Uterus (tissue), 4 donors: Measurements from ENCODE around the gene ALG11. TPM values are rescaled to one million over a fixed set of nuclear protein-coding genes. Genes with fewer than 3 reads are reported as not detected.

ENCODE experiments used
- DNase-seq, 2 donors: peaks; one replicate each; pipeline ENCODE4 v3.0.0-alpha.2; 2019 to 2020
- H3K27ac ChIP-seq, 2 donors: fragments of 200-600 bp; sonication (generic); 1 replicate in 1 of 2; 2 replicates in 1 of 2; pipeline ENCODE4 v1.5.1; 2016 to 2018
- H3K27me3 ChIP-seq, 2 donors: fragments of 200-600 bp; sonication (generic); one replicate each; pipeline ENCODE4 v1.5.1; 2018 to 2019; ENCODE audit warnings: control low read depth in 1 of 2
- H3K36me3 ChIP-seq, 2 donors: fragments of 200-600 bp; sonication (generic); one replicate each; pipeline ENCODE4 v1.5.1; 2019; ENCODE audit warnings: control low read depth in 1 of 2
- H3K4me1 ChIP-seq, 2 donors: fragments of 200-600 bp; sonication (generic); one replicate each; pipeline ENCODE4 v1.5.1; 2018 to 2019; ENCODE audit warnings: control low read depth in 1 of 2
- H3K4me3 ChIP-seq, 2 donors: fragments of 200-600 bp; sonication (generic); 1 replicate in 1 of 2; 2 replicates in 1 of 2; pipeline ENCODE4 v1.5.1; 2018 to 2019; ENCODE audit warnings: mild to moderate bottlenecking in 1 of 2
- H3K9me3 ChIP-seq, 2 donors: fragments of 200-600 bp; sonication (generic); one replicate each; pipeline ENCODE4 v1.5.1; 2019; ENCODE audit warnings: control low read depth in 1 of 2
- POLR2A ChIP-seq, 2 donors: fragments of 450-650 bp; IDR thresholded peaks; one replicate each; pipeline ENCODE4 v1.6.1; 2016; ENCODE audit warnings: antibody characterized with exemption in 2 of 2, mild to moderate bottlenecking in 1 of 2, moderate library complexity in 1 of 2
- intact Hi-C: fragments of 100-400 bp; cut with DNase I; formaldehyde crosslinking; loops from one replicate; pipeline ENCODE4 v1.15.1; 2023; ENCODE audit warnings: low total_unique reads
- total RNA-seq, 4 donors: library from RNA; depleted of rRNA in 3 of 4; stranded (reverse); fragments of >200 nt in 3 of 4; gene quantifications; one replicate each; pipeline versions ENCODE4 v1.1.0 to v1.2.4, GENCODE V29; 2014 to 2023
- TF ChIP-seq, protein P1 (sequence below), 4 experiments: fragments of 200-600 bp in 2 of 4; fragments of 450-650 bp in 2 of 4; sonication (generic) in 2 of 4; IDR thresholded peaks; one replicate each; pipeline ENCODE4 v1.5.1; 2016 to 2019; ENCODE audit warnings: antibody characterized with exemption in 4 of 4, mild to moderate bottlenecking in 2 of 4, moderate library complexity in 1 of 4
- donor health status: DM: yes; HTN: yes; CAD: no.

The ALG11 gene, protein sequence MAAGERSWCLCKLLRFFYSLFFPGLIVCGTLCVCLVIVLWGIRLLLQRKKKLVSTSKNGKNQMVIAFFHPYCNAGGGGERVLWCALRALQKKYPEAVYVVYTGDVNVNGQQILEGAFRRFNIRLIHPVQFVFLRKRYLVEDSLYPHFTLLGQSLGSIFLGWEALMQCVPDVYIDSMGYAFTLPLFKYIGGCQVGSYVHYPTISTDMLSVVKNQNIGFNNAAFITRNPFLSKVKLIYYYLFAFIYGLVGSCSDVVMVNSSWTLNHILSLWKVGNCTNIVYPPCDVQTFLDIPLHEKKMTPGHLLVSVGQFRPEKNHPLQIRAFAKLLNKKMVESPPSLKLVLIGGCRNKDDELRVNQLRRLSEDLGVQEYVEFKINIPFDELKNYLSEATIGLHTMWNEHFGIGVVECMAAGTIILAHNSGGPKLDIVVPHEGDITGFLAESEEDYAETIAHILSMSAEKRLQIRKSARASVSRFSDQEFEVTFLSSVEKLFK
- total RNA-seq = 10 to 100 TPM in 3 of 4 donors, 1 to 10 TPM in 1; 5.0 to 68.9 (median 28.8) TPM

DNA sequence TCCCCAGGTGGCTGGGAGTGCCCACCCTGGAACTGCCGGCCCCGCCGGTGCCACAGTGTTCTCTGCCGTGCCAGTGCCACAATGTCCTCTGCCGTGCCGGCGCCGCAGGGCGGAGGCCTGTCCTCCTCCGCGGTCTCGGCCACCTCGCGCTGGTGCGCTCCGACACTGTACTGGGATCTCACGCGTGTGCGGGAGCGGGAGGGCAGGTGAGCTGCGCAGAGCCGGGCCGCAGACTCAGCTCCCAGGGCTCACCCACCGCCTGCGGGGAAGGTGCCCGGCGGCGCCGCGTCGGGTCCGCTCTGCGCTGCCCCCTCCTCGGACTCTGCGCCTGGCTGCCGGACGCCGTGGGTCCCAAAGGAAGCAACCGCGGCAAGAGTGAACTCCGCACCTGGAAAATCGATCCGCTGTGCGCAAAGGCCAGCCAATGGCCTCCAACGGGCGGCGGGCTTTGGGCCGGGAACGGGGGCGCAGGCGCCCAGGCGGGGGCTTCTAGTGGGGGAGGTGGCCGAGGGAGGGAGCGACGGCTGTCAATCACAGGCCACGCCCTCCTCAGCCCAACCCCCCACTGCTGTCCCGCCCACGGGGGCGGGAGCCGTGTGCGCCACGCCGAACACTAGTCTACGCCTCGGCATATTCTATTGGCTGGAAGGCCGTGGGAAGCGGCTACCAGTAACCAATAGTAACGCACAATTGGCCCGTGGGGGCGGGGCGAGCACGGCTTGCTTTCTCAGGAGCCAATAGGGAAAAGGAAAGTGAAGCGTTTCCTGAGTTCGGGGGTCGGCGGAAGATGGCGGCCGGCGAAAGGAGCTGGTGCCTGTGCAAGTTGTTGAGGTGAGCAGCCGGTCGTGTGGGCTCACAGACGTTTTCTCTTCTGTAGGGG is at the start of gene ALG11:
Gene ALG11, plus strand, starts transcription at position 767 of the 880 bp plus-strand sequence. Its CDS starts 21 bp downstream, at position 788.
- peak within 1 kb of the TSS; percentile 76 to 83 for H3K27ac ChIP-seq
- H3K27me3 ChIP-seq = no peaks in the 10 kb centered on the region
- H3K4me3 ChIP-seq = peak within 1 kb of the TSS; percentile 85 to 91
- H3K36me3 ChIP-seq = no peaks in the 10 kb centered on the region
- H3K9me3 ChIP-seq = no peaks in the 10 kb centered on the region
- peaks cover 0 to 5% of the 10 kb centered on the region in 2 donors for H3K4me1 ChIP-seq
- intact Hi-C loops = no loop called here
- peak; percentile 99 to 100 for DNase-seq
- TF ChIP-seq, protein P1, sequence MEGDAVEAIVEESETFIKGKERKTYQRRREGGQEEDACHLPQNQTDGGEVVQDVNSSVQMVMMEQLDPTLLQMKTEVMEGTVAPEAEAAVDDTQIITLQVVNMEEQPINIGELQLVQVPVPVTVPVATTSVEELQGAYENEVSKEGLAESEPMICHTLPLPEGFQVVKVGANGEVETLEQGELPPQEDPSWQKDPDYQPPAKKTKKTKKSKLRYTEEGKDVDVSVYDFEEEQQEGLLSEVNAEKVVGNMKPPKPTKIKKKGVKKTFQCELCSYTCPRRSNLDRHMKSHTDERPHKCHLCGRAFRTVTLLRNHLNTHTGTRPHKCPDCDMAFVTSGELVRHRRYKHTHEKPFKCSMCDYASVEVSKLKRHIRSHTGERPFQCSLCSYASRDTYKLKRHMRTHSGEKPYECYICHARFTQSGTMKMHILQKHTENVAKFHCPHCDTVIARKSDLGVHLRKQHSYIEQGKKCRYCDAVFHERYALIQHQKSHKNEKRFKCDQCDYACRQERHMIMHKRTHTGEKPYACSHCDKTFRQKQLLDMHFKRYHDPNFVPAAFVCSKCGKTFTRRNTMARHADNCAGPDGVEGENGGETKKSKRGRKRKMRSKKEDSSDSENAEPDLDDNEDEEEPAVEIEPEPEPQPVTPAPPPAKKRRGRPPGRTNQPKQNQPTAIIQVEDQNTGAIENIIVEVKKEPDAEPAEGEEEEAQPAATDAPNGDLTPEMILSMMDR (IDR thresholded peaks at IDR 0.05) = no peak
- TF ChIP-seq POLR2A (IDR thresholded peaks at IDR 0.05) = peak in 1 of 2 donors; percentile 42

DNA sequence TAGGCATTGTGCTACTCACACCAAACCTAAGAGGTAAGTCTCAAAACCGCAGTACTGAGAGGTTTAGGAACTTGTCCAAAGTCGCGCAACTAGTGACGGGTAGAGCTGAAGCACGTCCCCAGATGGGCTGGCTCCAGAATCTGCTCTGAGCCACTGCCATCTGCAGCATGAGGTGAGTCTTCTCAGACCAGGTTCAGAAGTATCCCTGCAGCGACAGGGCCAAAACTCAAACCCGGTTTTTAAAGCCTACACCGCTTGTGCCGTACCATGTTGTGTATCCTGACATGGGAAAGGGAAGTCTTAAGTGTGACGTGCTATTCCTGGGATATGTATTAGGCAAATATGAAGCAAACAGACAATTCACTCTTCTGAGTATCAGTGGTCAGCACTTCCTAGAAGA is 46.0 kb upstream of the ALG11 start:
- H3K36me3 ChIP-seq = no peaks in the 10 kb centered on the region
- H3K4me3 ChIP-seq = no peak overlapping the region
- no peak overlapping the region for H3K27ac ChIP-seq
- no peak for DNase-seq
- intact Hi-C loops = no loop called here
- no peak for TF ChIP-seq POLR2A (IDR thresholded peaks at IDR 0.05)
- TF ChIP-seq, protein P1 (IDR thresholded peaks at IDR 0.05) = no peak
- H3K9me3 ChIP-seq = no peaks in the 10 kb centered on the region
- no peaks in the 10 kb centered on the region for H3K27me3 ChIP-seq
- H3K4me1 ChIP-seq = no peaks in the 10 kb centered on the region

DNA sequence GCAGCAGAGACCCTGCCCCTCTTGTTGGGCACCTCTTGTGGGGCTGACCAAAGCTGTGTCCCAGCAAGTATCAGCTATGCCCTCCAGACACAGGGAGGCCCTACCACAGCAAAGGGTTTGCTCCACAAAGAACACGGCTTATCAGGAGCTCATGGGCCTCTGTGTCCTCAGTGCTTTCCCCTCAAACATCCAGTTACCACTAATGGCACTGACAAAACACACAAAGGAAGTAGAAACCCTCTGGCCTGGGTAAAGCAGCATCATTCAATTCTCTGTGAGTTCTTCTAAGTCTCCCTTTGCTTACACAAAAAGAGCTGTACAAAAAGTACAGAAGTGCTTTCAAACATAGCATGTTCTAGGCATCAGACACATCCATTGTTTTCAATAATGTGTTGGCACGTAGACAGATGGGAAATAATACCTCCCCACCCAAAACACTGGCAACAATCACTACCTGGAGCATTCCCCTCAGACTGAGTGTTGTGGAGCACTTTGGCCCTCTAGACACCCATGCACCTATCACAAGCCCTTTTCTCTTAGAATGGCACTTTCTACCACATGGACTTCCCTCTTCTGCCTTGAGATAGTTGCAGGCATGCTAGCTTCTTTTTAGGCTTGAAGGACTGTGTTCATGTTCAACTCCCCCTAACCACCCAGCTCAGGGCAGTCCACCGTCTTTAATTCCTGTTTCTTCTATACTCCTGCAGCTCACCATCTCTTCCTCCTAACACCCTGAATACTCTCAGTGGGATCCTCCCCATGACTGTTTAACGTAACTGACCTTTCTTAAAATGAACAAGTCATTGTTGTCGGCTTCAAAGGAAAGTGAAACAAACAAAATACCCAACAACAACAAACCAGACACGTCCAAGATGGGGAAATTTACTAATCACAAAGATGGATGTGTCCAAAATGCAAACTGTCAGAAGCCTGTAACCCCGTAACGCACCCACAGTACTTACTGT is 44.4 kb upstream of the ALG11 start:
- peak overlapping the region in 1 of 2 donors; percentile 33 for H3K27ac ChIP-seq
- H3K36me3 ChIP-seq = no peaks in the 10 kb centered on the region
- H3K27me3 ChIP-seq = no peaks in the 10 kb centered on the region
- DNase-seq = no peak
- H3K4me1 ChIP-seq = no peaks in the 10 kb centered on the region
- H3K9me3 ChIP-seq = no peaks in the 10 kb centered on the region
- H3K4me3 ChIP-seq = no peak overlapping the region
- intact Hi-C loops = no loop called here
- TF ChIP-seq, protein P1 (IDR thresholded peaks at IDR 0.05) = no peak
- no peak for TF ChIP-seq POLR2A (IDR thresholded peaks at IDR 0.05)

DNA sequence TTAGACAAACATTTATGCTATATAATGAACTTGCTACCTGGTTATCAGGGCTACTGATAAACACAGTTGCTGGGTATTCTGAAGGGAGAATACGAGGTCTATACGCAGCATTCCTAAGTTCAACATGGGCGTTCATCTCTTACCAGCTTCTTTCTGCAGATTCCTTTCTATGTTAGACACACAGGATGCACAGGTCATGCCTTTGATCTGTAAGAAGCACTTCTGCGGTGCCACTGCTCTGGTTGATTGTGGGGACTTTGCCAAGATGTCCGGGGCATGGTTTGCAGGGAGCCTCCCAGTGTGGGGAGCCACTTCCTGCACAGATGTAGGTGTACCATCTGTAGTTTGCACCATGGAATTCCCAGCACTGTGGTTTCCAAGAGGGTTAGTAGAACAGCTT is 41.8 kb upstream of the ALG11 start:
- Histone ChIP-seq H3K4me1 (no peaks in the 10 kb centered on the region), H3K27me3 (no peaks in the 10 kb centered on the region), H3K27ac (no peak overlapping the region), H3K36me3 (no peaks in the 10 kb centered on the region), H3K4me3 (no peak overlapping the region), H3K9me3 (no peaks in the 10 kb centered on the region)
- TF ChIP-seq, protein P1 (IDR thresholded peaks at IDR 0.05) = no peak
- no peak for TF ChIP-seq POLR2A (IDR thresholded peaks at IDR 0.05)
- DNase-seq = no peak
- intact Hi-C loops = no loop called here
